Lower leg skin (tissue), 4 donors: Measurements from ENCODE around the gene IL1RAP. TPM values are rescaled to one million over a fixed set of nuclear protein-coding genes. Genes with fewer than 3 reads are reported as not detected.

ENCODE experiments used
- DNase-seq, 2 donors: peaks; one replicate each; pipeline ENCODE4 v3.0.0-alpha.2; 2019; ENCODE audit warnings: low spot score in 2 of 2
- H3K4me3 ChIP-seq: fragments of 200-600 bp; sonication (generic); 2 replicates; pipeline ENCODE4 v1.5.1; 2017; ENCODE audit warnings: mild to moderate bottlenecking, low read depth; ENCODE audit not compliant: poor library complexity, severe bottlenecking
- POLR2A ChIP-seq, 2 donors: fragments of 450-650 bp; IDR thresholded peaks; one replicate each; pipeline ENCODE4 v1.6.1; 2016 to 2017; ENCODE audit warnings: antibody characterized with exemption in 2 of 2, mild to moderate bottlenecking in 1 of 2, moderate library complexity in 1 of 2
- WGBS, 2 donors: methylation state at CpG; one replicate each; pipeline ENCODE4 v1.1.5; 2018; 5-methylcytosine and 5-hydroxymethylcytosine counted together
- intact Hi-C: fragments of 100-400 bp; cut with DNase I; formaldehyde crosslinking; loops from one replicate; pipeline ENCODE4 v1.15.0; 2023; ENCODE audit warnings: low total_unique reads
- total RNA-seq, 4 donors: library from RNA; depleted of rRNA; stranded (reverse); fragments of >200 nt; gene quantifications; one replicate each; pipeline ENCODE4 v1.1.0, GENCODE V29; 2016
- TF ChIP-seq, protein P1 (sequence below), 3 donors: fragments of 450-650 bp; IDR thresholded peaks; one replicate each; pipeline ENCODE4 v1.5.1; 2016; ENCODE audit warnings: antibody characterized with exemption in 3 of 3, mild to moderate bottlenecking in 3 of 3, moderate library complexity in 2 of 3

IL1RAP gene
- total RNA-seq, 4 donors from 2014 or later = 18.5 to 37.7 (median 23.9) TPM

DNA sequence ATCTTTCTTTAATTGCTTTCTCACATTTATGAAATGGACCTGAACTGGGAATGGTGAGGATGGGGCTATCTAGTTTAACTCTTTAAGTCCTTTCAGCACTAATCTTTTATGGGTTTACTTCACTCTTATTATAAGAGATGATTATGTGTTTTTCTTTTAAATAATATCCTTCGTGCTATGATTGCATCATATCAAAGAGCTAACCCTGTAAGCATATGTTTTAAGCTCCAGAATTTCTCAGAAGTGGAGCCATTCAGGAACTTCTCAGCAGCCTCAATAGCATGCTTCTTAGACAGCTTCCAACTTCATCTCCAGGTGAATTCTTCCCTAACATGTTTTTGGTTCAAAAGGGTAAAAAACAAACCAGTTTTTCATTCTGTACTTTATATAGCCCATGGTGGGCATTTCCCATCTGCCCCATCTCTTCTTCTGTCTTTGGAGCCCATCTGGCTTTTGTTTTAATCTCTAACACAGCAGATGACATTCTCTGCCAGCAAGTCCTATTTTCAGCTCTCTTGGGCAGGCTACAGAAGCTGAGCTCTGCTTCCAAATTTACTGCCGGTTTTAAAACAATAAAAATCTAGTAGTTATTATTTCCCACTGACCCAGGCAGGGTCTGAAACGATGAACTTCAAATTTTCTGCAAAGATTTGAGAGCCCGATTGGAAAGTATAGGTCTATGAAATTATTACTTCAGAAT, 26.8 kb upstream of the IL1RAP start:
- WGBS, 2 donors = 72 to 73% methylated on average over 4 of the region's 4 CpGs
- no peak overlapping the region for H3K4me3 ChIP-seq
- TF ChIP-seq POLR2A (IDR thresholded peaks at IDR 0.05) = no peak
- TF ChIP-seq, protein P1, sequence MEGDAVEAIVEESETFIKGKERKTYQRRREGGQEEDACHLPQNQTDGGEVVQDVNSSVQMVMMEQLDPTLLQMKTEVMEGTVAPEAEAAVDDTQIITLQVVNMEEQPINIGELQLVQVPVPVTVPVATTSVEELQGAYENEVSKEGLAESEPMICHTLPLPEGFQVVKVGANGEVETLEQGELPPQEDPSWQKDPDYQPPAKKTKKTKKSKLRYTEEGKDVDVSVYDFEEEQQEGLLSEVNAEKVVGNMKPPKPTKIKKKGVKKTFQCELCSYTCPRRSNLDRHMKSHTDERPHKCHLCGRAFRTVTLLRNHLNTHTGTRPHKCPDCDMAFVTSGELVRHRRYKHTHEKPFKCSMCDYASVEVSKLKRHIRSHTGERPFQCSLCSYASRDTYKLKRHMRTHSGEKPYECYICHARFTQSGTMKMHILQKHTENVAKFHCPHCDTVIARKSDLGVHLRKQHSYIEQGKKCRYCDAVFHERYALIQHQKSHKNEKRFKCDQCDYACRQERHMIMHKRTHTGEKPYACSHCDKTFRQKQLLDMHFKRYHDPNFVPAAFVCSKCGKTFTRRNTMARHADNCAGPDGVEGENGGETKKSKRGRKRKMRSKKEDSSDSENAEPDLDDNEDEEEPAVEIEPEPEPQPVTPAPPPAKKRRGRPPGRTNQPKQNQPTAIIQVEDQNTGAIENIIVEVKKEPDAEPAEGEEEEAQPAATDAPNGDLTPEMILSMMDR (IDR thresholded peaks at IDR 0.05) = no peak
- intact Hi-C loops = no loop called here
- DNase-seq = no peak

DNA sequence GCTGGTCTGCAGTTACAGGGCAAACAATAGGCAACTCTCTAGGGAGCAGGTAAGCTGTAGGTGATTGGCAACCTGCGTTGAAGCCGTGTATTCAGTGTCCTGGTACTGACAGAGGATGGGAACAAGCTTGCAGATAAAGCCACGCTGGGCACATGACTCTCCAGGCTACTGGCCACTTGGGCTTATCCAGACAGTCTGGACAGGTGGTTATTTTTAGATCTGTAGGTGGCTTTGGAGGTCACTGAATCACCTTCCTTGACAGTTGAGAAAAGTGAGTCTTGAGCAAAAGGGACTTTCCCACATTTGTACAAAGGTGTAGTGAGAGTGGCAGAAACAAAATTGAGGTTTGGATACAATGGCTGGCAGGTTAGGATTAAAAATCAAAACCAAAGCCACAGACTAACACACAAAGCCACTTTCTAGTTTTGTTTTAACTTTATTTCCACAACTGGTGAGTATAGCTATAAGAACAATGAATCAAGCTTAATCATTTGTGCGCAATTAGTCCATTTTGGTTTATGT, 22.3 kb upstream of the IL1RAP start:
- DNase-seq = no peak
- H3K4me3 ChIP-seq = no peak overlapping the region
- TF ChIP-seq POLR2A (IDR thresholded peaks at IDR 0.05) = no peak
- TF ChIP-seq, protein P1 (IDR thresholded peaks at IDR 0.05) = no peak
- intact Hi-C loops = no loop called here
- 88% methylated on average over 4 of the region's 4 CpGs for WGBS, 2 donors

DNA sequence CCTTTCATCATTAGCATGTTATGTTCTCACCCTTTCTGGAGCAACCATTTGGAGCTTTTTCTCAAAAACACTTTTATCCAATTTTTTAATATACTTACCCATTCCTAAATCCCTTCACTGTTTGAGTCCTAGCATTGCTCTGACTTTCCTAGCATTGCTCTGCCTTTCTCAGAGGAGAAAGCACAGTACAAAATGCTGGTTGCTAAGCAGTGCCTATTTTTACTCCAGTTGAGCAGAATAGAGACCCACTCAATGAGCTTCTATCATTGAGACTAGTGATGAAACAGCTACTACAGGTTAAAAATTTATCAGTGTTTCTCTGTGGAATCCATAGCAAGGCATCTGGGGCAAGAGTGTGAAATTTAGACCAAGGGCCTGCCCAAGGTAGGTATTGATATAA, 21.8 kb upstream of the IL1RAP start:
- intact Hi-C loops = no loop called here
- TF ChIP-seq POLR2A (IDR thresholded peaks at IDR 0.05) = no peak
- TF ChIP-seq, protein P1 (IDR thresholded peaks at IDR 0.05) = no peak
- no peak for DNase-seq
- H3K4me3 ChIP-seq = no peak overlapping the region

DNA sequence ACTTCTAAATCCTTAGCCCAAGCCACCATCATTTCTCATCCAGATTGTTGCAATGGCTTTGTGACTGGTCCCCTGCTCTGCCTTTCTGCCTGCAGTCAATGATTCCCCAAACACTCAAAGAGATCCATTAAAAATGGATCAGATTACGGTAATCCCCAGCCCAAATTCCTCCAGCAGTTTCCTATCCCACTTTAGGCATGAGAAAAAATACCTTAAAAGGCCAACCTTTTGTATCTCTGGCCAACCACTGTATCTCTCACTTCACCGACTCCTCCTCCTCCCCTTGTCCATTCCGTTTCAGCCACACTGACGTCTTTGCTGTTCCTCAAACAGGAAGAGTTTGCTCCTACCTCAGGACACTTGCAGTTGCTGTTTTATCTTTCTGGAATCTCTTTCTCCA, 20.9 kb upstream of the IL1RAP start:
- no peak overlapping the region for H3K4me3 ChIP-seq
- TF ChIP-seq POLR2A (IDR thresholded peaks at IDR 0.05) = no peak
- TF ChIP-seq, protein P1 (IDR thresholded peaks at IDR 0.05) = no peak
- no peak for DNase-seq
- intact Hi-C loops = no loop called here
- 89 to 90% methylated on average over 4 of the region's 4 CpGs for WGBS, 2 donors

GRCh38 chr3:190494907-190495306, 19.0 kb upstream of the IL1RAP start:
- intact Hi-C loops = no loop called here
- DNase-seq = no peak
- no peak overlapping the region for H3K4me3 ChIP-seq
- TF ChIP-seq, protein P1 (IDR thresholded peaks at IDR 0.05) = no peak
- no peak for TF ChIP-seq POLR2A (IDR thresholded peaks at IDR 0.05)

DNA sequence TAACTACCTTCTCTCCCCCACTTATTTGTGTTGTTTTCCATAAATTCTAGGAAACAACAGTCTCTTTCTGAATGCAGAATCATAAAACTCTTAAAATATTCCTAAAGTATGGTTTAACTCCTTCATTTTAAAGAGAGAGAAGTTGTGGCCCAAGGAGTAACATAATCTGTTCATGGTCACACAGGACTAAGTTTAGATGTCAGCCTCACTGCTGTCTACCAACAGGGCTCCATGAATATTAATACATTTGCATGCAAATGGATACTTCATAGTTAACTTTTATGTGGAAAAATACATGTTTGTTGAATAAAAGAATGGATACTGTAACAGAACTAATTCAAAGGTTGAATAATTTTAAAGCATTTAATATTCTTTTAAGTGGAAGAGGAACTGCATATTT, 18.5 kb upstream of the IL1RAP start:
- TF ChIP-seq, protein P1 (IDR thresholded peaks at IDR 0.05) = no peak
- TF ChIP-seq POLR2A (IDR thresholded peaks at IDR 0.05) = no peak
- no peak for DNase-seq
- no peak overlapping the region for H3K4me3 ChIP-seq
- intact Hi-C loops = no loop called here
